Stimulated activated CD8-positive, alpha-beta memory T cell treated with anti-CD3 and anti-CD28 coated beads, Interleukin-2, amount 100 ng/mL, for 48 hours (primary cell): ENCODE data around the gene TEX11.
"Not testable (repeated sequence)": the region's sequence is repeated elsewhere in the genome, so short reads cannot be mapped to it uniquely, and the experiment has no call there.

Source experiments
- DNase-seq, 2 donors: peaks; one replicate each; pipeline ENCODE4 v3.0.0-alpha.2; 2020; ENCODE audit warnings: low read depth in 2 of 2

TEX11 gene

GRCh38 chrX:70592091-70592490, 316.4 kb downstream of the TEX11 start:
- DNase-seq, result peak; percentile 1 to 3

DNA sequence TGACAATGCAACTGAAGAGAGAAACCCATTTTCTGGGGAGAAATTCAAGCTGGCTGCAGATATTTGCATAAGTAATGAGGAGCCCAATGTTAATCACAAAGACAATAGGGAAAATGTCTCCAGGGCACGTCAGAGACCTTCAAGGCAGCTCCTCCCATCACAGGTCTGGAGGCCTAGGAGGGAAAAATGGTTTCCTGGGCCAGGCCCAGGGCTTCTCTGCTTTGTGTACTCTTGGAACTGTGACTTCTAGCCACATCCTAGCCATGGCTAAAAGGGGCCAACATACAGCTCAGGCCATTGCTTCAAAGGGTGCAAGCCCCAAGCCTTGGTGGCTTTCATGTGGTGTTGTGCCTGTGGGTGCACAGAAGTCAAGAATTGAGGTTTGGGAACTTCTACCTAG, 321.4 kb downstream of the TEX11 start:
- DNase-seq, result not testable (repeated sequence)

DNA sequence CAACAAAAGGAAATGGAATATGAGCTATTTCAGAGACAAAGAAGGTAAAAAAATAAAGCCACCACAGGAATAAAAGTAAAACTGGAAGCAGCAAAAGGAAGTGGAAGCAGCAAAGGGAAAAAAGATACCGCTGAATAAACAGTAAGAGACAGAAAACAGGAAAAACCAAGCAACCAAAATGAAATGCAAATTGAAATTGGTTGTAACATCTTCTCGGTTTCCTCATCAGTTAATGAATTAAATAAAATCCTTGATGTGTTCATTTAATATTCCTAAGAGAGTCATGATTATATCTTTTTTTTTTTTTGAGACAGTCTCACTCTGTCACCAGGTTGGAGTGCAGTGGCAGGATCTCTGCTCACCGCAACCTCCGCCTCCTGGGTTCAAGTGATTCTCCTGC, 331.1 kb downstream of the TEX11 start:
- DNase-seq, result no peak

GRCh38 chrX:70569922-70570576, 338.5 kb downstream of the TEX11 start:
- DNase-seq, result not testable (repeated sequence)

DNA sequence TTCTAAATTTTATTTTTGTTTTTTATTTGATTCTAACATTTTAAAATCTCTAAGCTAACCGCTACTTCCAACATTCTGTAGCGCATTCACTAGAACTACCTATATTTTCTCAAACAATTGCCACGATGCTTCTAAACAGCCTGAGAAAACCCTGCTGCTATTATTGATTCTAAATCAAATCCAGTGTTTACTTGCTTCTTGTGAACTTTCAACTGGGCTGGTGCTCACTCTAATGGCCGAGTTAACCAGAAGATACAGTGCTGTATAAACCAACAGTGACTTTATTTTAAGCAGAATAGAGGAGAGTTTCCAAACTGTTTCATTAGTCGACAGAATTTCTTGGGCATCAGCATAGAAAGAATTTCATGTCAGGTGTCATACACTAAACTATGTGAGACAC, 353.6 kb downstream of the TEX11 start:
- DNase-seq, result no peak

GRCh38 chrX:70554523-70554922, 354.0 kb downstream of the TEX11 start:
- no peak for DNase-seq

DNA sequence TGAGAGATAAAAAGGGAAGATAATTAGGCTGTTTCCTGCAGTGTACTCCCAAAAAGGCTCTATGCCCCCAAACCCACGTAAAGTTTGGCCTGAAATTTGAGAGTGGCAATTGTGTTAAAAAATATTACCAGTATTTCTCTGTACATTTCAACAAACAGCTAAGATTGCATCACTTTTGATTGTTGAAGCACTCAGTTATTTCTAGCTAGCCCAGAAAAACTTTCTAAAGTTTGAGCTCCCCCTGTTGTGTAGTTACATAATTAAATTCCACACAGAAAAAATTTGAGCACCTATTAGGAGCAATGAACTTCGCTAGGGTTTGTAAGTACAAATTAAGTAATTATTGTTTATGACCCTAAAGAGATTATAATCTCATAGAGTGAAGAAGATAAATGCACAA, 354.4 kb downstream of the TEX11 start:
- DNase-seq, result no peak

DNA sequence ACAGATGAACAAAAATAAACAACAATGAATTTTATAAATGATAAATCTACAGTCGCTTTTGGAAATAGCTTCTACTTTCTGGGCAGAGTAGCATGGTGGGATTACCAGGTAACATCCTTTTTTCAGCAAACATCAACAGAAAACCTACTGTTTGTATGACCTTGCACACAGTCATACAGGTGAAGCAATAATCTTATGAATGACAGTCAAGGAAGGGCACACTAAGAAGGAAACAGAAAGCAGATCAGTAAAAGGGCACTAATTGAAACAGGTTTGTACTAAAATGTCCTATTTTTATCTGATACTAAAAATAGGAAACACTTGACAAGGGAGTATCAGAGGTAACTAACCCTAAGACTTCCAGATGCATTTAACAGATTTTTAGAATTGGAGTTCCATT, 355.0 kb downstream of the TEX11 start:
- DNase-seq, result no peak

GRCh38 chrX:70552130-70552704, 356.3 kb downstream of the TEX11 start:
- DNase-seq, result no peak

GRCh38 chrX:70549429-70549828, 359.1 kb downstream of the TEX11 start:
- no peak for DNase-seq

- DNase-seq, result no peak
Observed at GRCh38 chrX:70535198-70535597, 373.3 kb downstream of the TEX11 start.

DNA sequence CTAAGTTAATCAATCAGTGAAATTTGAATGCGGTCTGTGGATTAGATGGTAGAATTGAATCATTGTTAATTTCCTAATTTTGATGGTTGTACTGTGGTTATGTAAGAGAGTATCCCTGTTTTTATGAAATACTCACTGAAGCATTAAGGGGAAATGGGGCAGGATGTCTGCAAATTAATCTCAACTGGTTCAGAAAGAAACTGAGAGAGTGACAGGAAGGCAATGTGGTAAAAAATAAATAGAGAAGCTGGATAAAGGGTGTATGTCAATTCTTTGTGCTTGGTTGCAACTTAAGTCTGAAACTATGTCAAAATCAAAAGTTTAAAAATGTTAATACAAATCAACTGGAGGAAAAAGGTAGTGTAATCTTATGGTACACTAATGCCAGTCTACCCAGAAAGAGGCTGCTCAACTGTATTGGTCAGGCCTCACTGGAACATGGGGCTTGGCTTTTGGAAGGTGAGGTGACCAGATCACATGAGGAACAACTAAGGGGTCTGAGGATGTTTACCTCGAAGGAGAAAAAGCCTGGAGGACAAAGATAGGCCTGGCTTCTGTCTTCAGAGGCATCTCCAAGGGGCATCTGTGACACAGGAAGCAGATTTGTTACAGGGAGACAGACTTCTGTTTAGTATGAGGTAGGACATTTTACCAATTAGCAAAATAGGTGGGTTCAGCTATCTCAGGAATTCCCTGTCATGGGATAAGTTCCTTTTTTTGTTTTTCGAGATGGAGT, 380.7 kb downstream of the TEX11 start:
- no peak for DNase-seq

- no peak for DNase-seq
Observed at GRCh38 chrX:70527053-70527452, 381.5 kb downstream of the TEX11 start.

- DNase-seq, result no peak
Observed at GRCh38 chrX:70525733-70526132, 382.8 kb downstream of the TEX11 start.

DNA sequence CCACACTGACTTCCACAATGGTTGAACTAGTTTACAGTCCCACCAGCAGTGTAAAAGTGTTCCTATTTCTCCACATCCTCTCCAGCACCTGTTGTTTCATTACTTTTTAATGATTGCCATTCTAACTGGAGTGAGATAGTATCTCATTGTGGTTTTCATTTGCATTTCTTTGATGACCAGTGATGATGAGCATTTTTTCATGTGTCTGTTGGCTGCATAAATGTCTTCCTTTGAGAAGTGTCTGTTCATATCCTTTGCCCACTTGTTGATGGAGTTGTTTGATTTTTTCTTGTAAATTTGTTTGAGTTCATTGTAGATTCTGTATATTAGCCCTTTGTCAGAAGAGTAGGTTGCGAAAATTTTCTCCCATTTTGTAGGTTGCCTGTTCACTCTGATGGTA, 392.8 kb downstream of the TEX11 start:
- DNase-seq, result not testable (repeated sequence)

DNA sequence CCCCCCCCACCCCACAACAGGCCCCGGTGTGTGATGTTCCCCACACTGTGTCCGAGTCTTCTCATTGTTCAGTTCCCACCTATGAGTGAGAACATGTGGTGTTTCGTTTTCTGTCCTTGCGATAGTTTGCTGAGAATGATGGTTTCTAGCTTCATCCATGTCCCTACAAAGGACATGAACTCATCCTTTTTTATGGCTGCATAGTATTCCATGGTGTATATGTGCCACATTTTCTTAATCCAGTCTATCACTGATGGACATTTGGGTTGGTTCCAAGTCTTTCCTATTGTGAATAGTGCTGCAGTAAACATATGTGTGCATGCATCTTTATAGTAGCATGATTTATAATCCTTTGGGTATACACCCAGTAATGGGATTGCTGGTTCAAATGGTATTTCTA, 393.2 kb downstream of the TEX11 start:
- not testable (repeated sequence) for DNase-seq

- no peak for DNase-seq
Observed at GRCh38 chrX:70509078-70509477, 399.4 kb downstream of the TEX11 start.

DNA sequence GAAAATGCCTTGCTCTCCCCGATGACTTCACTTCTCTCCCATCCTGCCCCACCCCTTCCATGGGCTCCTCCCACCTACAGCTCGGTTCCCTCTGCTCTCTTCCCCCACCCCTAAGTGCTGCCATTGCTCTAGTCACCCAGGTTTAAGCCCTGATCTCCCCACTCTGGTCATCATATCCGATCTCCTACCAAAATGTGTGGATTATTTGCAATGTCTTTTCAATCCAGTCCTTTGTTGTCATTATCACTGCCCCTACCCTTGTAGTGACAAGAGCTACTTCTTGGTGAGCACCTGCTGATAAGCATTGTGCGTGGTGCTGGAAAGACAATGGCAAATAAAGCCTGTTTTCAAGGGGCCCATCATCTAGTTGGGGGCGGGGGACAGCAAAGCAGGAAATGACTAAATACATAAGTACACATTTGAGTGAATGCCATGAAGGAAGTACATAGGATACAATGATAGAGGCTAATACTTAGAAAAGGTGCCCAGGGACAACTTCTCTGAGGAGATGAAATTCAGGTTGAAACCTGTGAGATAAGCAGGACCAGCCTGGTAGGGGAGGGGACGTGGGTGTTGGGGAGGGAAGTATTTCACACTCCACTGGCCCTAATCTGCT, 400.1 kb downstream of the TEX11 start:
- no peak for DNase-seq

DNA sequence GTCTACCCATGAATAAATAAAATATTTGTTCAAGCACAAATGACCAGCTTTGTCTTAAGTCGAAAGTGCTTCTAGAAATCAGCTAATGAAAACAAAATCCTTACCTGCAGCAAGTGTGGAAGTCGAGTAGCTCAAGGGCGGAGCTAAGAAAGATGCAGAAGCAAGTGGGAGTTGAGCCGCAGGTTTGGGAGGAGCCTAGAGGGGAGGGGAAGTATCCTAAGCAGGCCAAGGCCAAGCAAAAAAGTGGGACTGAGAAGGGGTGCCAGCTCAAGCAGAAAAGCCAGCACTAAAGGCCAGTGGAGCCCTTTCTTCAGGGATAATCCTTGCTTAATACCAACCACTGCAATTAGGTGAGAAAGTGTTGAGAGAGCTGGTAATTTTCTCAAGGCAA, 403.1 kb downstream of the TEX11 start:
- no peak for DNase-seq

DNA sequence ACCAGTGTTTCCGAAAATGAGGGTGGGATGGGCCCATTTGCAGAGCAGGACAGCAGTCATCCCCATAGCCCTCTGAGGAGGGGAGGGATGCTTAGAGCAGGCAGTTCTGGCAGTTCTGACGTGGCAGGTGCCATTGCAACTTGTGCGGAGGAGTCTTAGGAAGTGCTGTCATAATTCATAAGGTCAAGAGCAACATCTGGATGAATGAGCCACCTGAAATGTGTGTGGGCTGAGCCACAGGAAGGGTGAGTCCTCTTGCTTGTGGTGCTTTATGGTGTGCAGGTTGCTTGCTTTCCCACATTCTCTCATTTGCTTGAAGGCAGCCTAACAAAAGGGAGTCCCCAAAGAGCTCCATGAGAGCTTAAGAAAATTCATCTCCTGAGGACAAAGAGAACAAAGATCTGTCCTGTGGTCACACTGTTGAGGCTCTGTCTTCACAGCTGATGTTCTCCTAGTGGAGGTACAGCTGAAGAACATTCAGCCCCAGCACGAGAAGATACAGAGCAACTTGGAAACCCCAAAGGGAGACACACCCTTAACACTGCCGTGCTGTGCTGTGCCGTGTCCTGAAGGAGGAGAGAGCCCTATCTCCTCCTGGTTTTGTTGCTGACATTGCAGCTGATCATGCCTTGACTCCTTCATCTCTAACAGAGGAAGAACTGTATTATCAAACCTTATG, 403.6 kb downstream of the TEX11 start:
- peak in 1 of 2 donors; percentile 12 for DNase-seq

GRCh38 chrX:70500826-70501225, 407.7 kb downstream of the TEX11 start:
- DNase-seq, result no peak

- DNase-seq, result no peak
Observed at GRCh38 chrX:70498129-70498528, 410.4 kb downstream of the TEX11 start.
